A673 (cell line): Measurements from ENCODE around the gene UNC13C. TPM values are rescaled to one million over a fixed set of nuclear protein-coding genes. Genes with fewer than 3 reads are reported as not detected.

Experiments
- BruUV-seq: library from RNA; stranded (reverse); fragments of 400-500 nt; replicated peaks from 2 replicates; lab custom pipeline; 2021; lab: Mats Ljungman, UMichigan
- CTCF ChIA-PET: fragments of 300-600 bp; sonication (Branson Sonifier 250); formaldehyde crosslinking; loops from one replicate; lab custom pipeline; 2022; ENCODE audit warnings: antibody characterized with exemption; lab: Charles Lee
- POLR2A ChIA-PET: fragments of 300-600 bp; sonication (Branson Sonifier 250); formaldehyde crosslinking; loops from one replicate; lab custom pipeline; 2022; ENCODE audit warnings: antibody characterized with exemption; ENCODE audit not compliant: low non-redundant PET; lab: Charles Lee
- DNase-seq: peaks from one replicate; pipeline ENCODE4 v3.0.0-alpha.2; 2015; ENCODE audit warnings: low spot score
- H3K27ac ChIP-seq: fragments of 200-600 bp; sonication (generic); 2 replicates; pipeline ENCODE4 v1.5.1; 2016; ENCODE audit warnings: mixed run types, low read depth, mild to moderate bottlenecking, mixed read lengths, antibody characterized with exemption, low read length; ENCODE audit not compliant: poor library complexity, severe bottlenecking
- H3K27me3 ChIP-seq: fragments of 200-600 bp; sonication (generic); replicated peaks from 2 replicates; pipeline ENCODE4 v1.6.1; 2017; ENCODE audit warnings: mixed run types, low read depth, mild to moderate bottlenecking, mixed read lengths, antibody characterized with exemption, low read length; ENCODE audit not compliant: insufficient read depth, poor library complexity
- H3K36me3 ChIP-seq: fragments of 200-600 bp; sonication (generic); 2 replicates; pipeline ENCODE4 v1.6.1; 2016; ENCODE audit warnings: mixed run types, mild to moderate bottlenecking, mixed read lengths, antibody characterized with exemption, low read length; ENCODE audit not compliant: insufficient read depth, poor library complexity, severe bottlenecking
- H3K4me1 ChIP-seq: fragments of 200-600 bp; sonication (generic); 2 replicates; pipeline ENCODE4 v1.6.1; 2017; ENCODE audit warnings: mixed run types, mild to moderate bottlenecking, mixed read lengths, antibody characterized with exemption, low read length; ENCODE audit not compliant: insufficient read depth, poor library complexity, severe bottlenecking
- H3K4me3 ChIP-seq: fragments of 200-600 bp; sonication (generic); 2 replicates; pipeline ENCODE4 v1.5.1; 2016; ENCODE audit warnings: low read depth, mixed run types, mild to moderate bottlenecking, mixed read lengths, low read length; ENCODE audit not compliant: poor library complexity, severe bottlenecking
- H3K9me3 ChIP-seq: fragments of 200-600 bp; sonication (generic); 2 replicates; pipeline ENCODE4 v1.6.1; 2016; ENCODE audit warnings: mixed run types, low read depth, mild to moderate bottlenecking, mixed read lengths, antibody characterized with exemption, low read length; ENCODE audit not compliant: poor library complexity, severe bottlenecking
- EZH2 ChIP-seq: fragments of 200-600 bp; sonication (generic); IDR thresholded peaks from 2 replicates; pipeline ENCODE4 v1.6.1; 2017; ENCODE audit warnings: borderline replicate concordance, low read depth, mild to moderate bottlenecking, mixed read lengths, antibody characterized with exemption, low read length; ENCODE audit not compliant: poor library complexity, severe bottlenecking
- intact Hi-C: fragments of 100-400 bp; cut with micrococcal nuclease; formaldehyde crosslinking; loops from one replicate; pipeline ENCODE4 v1.10.0; 2022; ENCODE audit not compliant: unreplicated experiment
- total RNA-seq: library from RNA; stranded (reverse); gene quantifications from 2 replicates; pipeline ENCODE4 v1.2.3, GENCODE V29; 2021
- TF ChIP-seq, protein P1 (sequence below): fragments of 300-800, 200-600 bp; sonication (generic); conservative IDR thresholded peaks from 2 replicates; pipeline ENCODE4 v1.5.1; 2017; ENCODE audit warnings: low read depth, mild to moderate bottlenecking, antibody characterized with exemption, low read length, moderate library complexity, mixed read lengths

Gene UNC13C
- total RNA-seq, 1 experiment from 2014 or later: not detected

DNA sequence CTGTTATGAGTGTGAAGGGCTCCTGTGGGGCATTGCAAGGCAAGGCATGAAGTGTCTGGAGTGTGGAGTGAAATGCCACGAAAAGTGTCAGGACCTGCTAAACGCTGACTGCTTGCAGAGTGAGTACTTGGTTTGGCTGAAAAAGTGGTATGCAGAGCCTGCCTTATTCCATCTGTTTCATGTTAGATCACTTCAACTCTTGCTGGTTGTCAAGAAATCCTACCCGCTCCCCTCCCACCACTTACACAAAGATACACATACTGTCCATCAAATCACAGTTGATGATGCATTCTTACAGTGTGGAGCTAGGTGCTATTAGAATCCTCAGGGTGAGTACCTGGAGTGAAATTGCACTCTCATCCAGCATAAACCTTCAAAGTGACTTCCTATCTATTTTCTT is 272.1 kb downstream of the UNC13C start:
- BruUV-seq: no TSS peak
- TF ChIP-seq EZH2: no peak
- TF ChIP-seq, protein P1, sequence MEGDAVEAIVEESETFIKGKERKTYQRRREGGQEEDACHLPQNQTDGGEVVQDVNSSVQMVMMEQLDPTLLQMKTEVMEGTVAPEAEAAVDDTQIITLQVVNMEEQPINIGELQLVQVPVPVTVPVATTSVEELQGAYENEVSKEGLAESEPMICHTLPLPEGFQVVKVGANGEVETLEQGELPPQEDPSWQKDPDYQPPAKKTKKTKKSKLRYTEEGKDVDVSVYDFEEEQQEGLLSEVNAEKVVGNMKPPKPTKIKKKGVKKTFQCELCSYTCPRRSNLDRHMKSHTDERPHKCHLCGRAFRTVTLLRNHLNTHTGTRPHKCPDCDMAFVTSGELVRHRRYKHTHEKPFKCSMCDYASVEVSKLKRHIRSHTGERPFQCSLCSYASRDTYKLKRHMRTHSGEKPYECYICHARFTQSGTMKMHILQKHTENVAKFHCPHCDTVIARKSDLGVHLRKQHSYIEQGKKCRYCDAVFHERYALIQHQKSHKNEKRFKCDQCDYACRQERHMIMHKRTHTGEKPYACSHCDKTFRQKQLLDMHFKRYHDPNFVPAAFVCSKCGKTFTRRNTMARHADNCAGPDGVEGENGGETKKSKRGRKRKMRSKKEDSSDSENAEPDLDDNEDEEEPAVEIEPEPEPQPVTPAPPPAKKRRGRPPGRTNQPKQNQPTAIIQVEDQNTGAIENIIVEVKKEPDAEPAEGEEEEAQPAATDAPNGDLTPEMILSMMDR: no peak
- no peak for DNase-seq
- ChIA-PET CTCF (no interaction called here), POLR2A (no interaction called here)
- H3K9me3 ChIP-seq: peaks cover 3% of the 10 kb centered on the region
- no peaks in the 10 kb centered on the region for H3K36me3 ChIP-seq
- no peak overlapping the region for H3K4me3 ChIP-seq
- no peaks in the 10 kb centered on the region for H3K27me3 ChIP-seq
- intact Hi-C loops: no loop called here
- no peaks in the 10 kb centered on the region for H3K4me1 ChIP-seq
- H3K27ac ChIP-seq: no peak overlapping the region

DNA sequence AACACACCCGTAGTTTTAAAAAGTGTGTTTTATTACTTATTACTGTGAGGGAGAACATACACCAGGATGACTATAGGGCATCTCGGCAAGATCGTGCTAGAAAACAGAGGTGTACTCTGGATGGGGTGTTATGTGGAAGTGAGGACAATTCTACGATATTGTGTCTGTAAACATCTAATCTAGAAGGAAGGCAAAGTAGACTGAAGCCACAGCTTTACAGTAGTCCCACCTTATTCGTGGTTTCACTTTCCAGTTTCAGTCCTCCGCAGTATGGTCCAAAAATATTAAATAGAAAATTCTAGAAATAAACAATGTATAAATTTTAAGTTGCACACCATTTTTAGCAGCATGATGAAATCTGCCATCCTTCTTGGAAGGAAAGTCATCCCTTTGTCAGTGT is 277.9 kb downstream of the UNC13C start:
- BruUV-seq: no TSS peak
- no peaks in the 10 kb centered on the region for H3K36me3 ChIP-seq
- no peak overlapping the region for H3K27ac ChIP-seq
- ChIA-PET CTCF (no interaction called here), POLR2A (no interaction called here)
- no peak overlapping the region for H3K4me3 ChIP-seq
- intact Hi-C loops: no loop called here
- no peaks in the 10 kb centered on the region for H3K4me1 ChIP-seq
- no peak for DNase-seq
- TF ChIP-seq EZH2: no peak
- TF ChIP-seq, protein P1: no peak
- H3K27me3 ChIP-seq: no peaks in the 10 kb centered on the region
- H3K9me3 ChIP-seq: peaks cover 3% of the 10 kb centered on the region

DNA sequence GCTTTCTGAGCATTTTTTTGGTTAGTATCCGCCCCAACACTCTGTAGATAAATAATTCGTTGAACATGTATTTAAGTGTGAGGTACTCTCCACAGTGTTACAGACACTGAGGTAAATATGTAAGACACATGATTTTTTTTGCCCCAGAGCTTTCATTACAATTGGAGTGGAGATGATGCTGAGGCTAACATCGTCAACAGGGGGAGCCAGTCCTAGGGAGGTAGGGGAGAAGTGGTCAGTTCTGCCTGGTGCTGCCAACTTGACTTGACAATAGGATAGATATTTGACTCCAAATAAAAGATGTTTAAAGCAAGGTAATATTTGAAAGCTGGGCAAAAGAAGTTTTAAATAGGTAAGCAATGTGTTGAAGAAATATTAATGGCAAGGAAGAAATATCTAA is 295.7 kb downstream of the UNC13C start:
- no peaks in the 10 kb centered on the region for H3K4me1 ChIP-seq
- TF ChIP-seq EZH2: no peak
- TF ChIP-seq, protein P1: peak; percentile 30; the same call in 1 of the 2 replicates
- CTCF ChIA-PET: no interaction called here
- H3K27me3 ChIP-seq: no peaks in the 10 kb centered on the region
- H3K4me3 ChIP-seq: no peak overlapping the region
- H3K27ac ChIP-seq: no peak overlapping the region
- intact Hi-C loops: no loop called here
- H3K36me3 ChIP-seq: no peaks in the 10 kb centered on the region
- BruUV-seq: no TSS peak
- no peaks in the 10 kb centered on the region for H3K9me3 ChIP-seq
- DNase-seq: peak; percentile 1
- POLR2A ChIA-PET: no interaction called here
